SK-N-MC (cell line): ENCODE measurements around the gene BFSP2.
A peak's percentile ranks its signal among the peaks of the same experiment; 100 is the strongest.

Experiments
- DNase-seq: peaks from one replicate; pipeline ENCODE4 v3.0.0-alpha.2; 2011; ENCODE audit warnings: low read depth, low spot score
- H3K27ac ChIP-seq: fragments of 200-600 bp; sonication (generic); 2 replicates; pipeline ENCODE4 v1.5.1; 2016; ENCODE audit warnings: mixed run types
- H3K36me3 ChIP-seq: fragments of 200-600 bp; sonication (generic); 2 replicates; pipeline ENCODE4 v1.6.1; 2017; ENCODE audit warnings: antibody characterized with exemption, low read length, mixed read lengths; ENCODE audit not compliant: insufficient read depth
- H3K4me3 ChIP-seq: fragments of 200-600 bp; sonication (generic); 2 replicates; pipeline ENCODE4 v1.5.1; 2016
- H3K9ac ChIP-seq: fragments of 200-600 bp; sonication (generic); 2 replicates; pipeline ENCODE4 v1.8.0; 2017; ENCODE audit warnings: mixed run types, mixed read lengths; ENCODE audit not compliant: insufficient read length
- H3K9me3 ChIP-seq: fragments of 200-600 bp; sonication (generic); 2 replicates; pipeline ENCODE4 v1.6.1; 2017; ENCODE audit warnings: low read depth, mild to moderate bottlenecking, antibody characterized with exemption, low read length, moderate library complexity, mixed read lengths
- EZH2 ChIP-seq: fragments of 200-600 bp; sonication (generic); IDR thresholded peaks from one replicate; pipeline ENCODE4 v1.6.1; 2017; ENCODE audit warnings: antibody characterized with exemption
- FOXP2 ChIP-seq: optimal IDR thresholded peaks from 2 replicates; pipeline ENCODE3; 2011; ENCODE audit warnings: mild to moderate bottlenecking, moderate library complexity; ENCODE audit not compliant: insufficient read depth; ENCODE audit errors: extremely low read length, control extremely low read depth
- POLR2AphosphoS5 ChIP-seq: IDR thresholded peaks from 2 replicates; pipeline ENCODE4 v1.6.1; 2012; ENCODE audit warnings: mild to moderate bottlenecking, low read depth, low read length, borderline replicate concordance

Gene BFSP2

DNA sequence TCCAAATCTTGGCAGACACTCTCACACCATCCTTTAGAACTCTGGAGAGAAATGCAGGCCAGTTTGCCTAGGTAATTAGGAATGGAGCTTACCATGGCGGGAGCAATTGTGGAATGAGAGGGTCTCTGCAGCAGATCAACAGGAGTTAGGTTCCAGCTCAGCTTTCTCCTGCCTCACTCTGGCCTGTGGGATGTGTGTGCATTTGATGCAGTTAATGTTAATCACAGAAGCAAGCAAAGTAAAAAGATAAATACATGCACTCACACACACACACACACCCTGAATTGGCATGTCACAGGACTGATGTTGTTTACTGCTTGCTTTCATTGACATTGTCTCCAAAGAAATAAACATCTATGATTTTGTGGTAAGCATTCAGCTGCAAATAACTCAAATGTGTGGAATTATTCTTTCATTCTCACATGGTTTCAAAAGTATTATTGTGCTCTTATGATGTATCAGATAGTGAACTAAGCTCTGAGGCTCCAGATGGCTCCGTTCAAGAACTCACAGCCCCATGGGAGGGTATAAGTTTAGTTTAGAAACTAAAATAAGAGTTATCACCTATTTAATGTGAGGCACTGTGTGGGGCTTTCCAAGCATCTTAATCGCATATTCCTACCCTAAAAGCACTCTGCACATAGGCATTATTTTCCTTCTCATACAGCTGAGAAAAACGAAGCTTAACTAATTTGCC, 31.3 kb upstream of the BFSP2 start:
- TF ChIP-seq FOXP2 (no peak), EZH2 (no peak), POLR2AphosphoS5 (no peak)
- Histone ChIP-seq H3K36me3 (no peaks in the 10 kb centered on the region), H3K27ac (no peak overlapping the region), H3K4me3 (no peak overlapping the region), H3K9ac (no peak overlapping the region), H3K9me3 (no peaks in the 10 kb centered on the region)
- DNase-seq: no peak

DNA sequence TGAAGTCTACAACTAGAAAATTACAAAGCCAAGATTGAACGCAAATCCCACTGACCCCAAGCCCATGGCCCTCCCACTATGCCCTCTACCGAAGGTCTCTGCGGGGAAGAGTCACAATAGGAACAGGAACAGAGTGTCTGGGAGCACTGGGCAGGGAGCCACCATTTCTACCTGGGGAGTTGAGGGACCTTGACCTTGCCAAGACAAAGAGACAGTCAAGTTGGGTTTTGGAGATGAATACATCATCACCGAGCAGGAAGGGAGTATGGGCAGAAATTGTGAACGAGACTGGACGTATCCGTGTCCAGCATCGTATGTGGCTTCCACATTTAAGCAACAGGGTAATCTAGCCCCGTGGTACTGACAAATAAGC, 30.8 kb upstream of the BFSP2 start:
- H3K4me3 ChIP-seq: no peak overlapping the region
- H3K9me3 ChIP-seq: no peaks in the 10 kb centered on the region
- no peak overlapping the region for H3K9ac ChIP-seq
- H3K27ac ChIP-seq: no peak overlapping the region
- no peak for TF ChIP-seq POLR2AphosphoS5
- no peak for DNase-seq
- no peaks in the 10 kb centered on the region for H3K36me3 ChIP-seq

DNA sequence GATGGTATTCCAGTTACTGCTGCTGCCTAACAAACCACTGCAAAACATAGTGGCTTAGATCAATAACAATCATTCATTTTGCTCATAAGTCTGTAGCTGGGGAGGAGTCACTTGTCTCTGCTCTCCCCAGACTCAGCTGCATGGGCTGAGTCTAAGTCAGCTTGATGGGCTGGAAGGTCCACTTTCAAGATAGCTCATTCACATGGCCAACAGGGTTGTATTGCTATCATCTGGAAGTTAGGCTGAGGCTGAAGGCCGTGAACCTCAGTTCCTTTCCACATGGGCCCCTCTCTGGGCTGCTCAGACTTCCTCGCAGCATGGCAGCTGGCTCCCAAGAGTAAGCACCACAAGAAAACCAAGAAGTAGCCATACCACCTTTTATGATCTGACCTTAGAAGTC, 28.7 kb upstream of the BFSP2 start:
- Histone ChIP-seq H3K36me3 (no peaks in the 10 kb centered on the region), H3K4me3 (no peak overlapping the region), H3K9ac (no peak overlapping the region), H3K27ac (no peak overlapping the region), H3K9me3 (no peaks in the 10 kb centered on the region)
- no peak for TF ChIP-seq FOXP2
- no peak for TF ChIP-seq EZH2
- TF ChIP-seq POLR2AphosphoS5: no peak
- no peak for DNase-seq

DNA sequence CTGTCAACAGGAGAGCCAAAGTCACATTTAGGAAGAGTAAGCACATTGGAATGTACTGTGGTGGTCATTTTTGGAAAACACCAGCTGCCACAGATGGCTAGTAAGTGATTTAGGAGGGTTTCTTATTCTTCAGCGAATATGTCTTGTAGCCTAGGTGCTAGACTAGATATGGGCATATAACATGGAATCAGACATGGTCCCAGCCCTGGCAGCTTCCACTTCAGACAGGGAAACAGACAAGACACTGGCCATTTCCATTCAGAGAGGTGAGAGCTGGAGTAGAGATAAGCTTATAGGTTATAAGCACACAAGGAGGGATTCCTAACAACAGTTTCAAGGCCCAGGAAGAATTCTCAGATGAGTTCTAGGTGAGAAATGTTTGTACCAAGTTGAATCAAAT, 28.2 kb upstream of the BFSP2 start:
- TF ChIP-seq POLR2AphosphoS5 (no peak), FOXP2 (no peak), EZH2 (no peak)
- Histone ChIP-seq H3K9me3 (no peaks in the 10 kb centered on the region), H3K9ac (no peak overlapping the region), H3K36me3 (no peaks in the 10 kb centered on the region), H3K27ac (no peak overlapping the region), H3K4me3 (no peak overlapping the region)
- no peak for DNase-seq

DNA sequence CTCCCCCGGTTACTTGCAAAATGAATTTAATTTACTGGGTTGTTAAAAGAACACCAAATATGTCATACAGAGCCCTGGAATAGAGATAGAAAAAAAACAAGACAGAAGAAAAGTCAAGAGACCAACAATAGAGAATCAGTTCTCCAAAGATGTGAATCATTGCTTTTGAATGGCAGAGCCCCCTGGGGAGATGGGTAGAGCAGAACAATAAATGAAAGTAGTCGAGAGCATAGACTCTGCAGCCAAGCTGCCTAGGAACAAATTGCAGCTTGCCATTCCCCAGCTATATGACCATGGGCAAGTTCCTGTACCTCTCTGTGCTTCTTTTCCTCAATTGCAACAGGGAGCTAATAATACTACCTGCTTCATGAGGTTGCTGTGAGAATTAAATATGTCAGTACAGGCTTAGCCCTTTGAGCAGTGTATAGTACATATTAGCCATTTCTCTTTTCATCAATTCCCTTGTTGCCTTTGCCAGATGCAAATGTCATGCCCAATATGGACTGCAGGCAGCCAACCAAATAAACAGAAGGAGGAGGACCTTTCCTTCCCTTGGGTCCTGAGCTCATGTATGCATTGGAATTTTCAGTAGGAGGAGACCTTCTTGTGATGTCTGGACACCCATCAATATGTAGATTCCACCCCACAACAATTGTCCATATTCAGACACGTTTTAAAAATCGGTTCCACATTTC, 25.0 kb upstream of the BFSP2 start:
- TF ChIP-seq POLR2AphosphoS5 (no peak), FOXP2 (no peak), EZH2 (no peak)
- Histone ChIP-seq H3K36me3 (no peaks in the 10 kb centered on the region), H3K4me3 (no peak overlapping the region), H3K9me3 (no peaks in the 10 kb centered on the region), H3K27ac (no peak overlapping the region), H3K9ac (no peak overlapping the region)
- DNase-seq: no peak

DNA sequence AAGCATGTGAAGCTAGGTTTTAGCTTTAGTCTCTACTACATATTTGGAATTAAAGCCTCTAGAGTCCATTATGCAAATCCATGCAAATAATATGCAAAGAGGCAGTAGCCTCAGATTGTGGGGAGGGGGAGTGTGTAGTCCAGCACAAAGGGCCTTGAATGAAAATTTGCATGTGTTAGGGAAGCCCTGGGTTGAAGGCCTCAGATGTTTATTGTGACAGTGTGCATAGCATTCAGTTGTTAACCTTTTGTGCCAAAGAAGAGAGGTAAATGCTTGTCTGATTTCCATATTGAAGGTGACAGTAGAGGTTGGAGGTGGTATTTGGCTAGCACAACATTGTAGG, 24.5 kb upstream of the BFSP2 start:
- Histone ChIP-seq H3K9ac (no peak overlapping the region), H3K36me3 (no peaks in the 10 kb centered on the region), H3K4me3 (no peak overlapping the region), H3K27ac (no peak overlapping the region), H3K9me3 (no peaks in the 10 kb centered on the region)
- TF ChIP-seq EZH2: no peak
- DNase-seq: no peak

DNA sequence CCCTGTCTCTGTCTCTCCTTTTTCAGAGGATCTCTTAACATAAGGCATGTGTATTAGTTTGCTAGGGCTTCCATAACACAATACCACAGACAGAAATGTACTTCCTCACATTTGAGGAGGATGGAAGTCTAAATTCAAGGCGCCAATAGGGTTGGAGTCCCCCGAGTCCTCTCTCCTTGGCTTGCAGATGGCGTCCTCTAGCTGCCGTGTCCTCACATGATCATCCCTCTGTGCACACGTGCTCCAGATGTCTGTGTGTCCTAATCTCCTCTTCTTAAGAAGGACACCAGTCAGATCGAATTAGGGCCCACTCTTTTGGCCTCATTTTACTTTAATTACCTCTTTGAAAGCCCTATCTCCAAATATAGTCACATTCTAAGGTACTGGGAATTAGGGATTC, 23.0 kb upstream of the BFSP2 start:
- no peak for TF ChIP-seq POLR2AphosphoS5
- TF ChIP-seq FOXP2: no peak
- no peak for TF ChIP-seq EZH2

DNA sequence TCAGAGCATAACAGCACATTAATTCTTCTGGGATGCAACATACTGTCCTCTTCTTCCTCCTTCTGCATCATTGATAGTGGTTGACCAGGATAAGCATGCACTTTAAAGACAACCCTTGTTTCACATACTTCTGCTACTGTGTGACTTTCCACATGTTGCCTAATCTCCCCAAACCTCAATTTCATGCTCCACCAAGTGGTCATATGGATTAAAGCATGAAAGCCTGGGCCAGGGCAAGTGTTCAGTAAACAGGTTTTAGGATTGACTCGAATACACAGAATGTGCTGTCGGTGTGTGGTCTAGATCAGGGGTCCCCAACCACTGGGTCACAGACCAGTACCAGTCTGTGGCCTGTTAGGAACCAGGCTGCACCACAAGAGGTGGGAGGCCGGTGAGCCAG, 22.5 kb upstream of the BFSP2 start:
- TF ChIP-seq EZH2 (no peak), FOXP2 (no peak), POLR2AphosphoS5 (no peak)
- no peaks in the 10 kb centered on the region for H3K36me3 ChIP-seq
- H3K9me3 ChIP-seq: no peaks in the 10 kb centered on the region
- H3K27ac ChIP-seq: no peak overlapping the region
- no peak overlapping the region for H3K4me3 ChIP-seq
- peak; percentile 10 for DNase-seq
- no peak overlapping the region for H3K9ac ChIP-seq

More for the DNA sequence above, 23.0 kb upstream of the BFSP2 start:
- Histone ChIP-seq H3K9me3 (no peaks in the 10 kb centered on the region), H3K27ac (no peak overlapping the region), H3K36me3 (no peaks in the 10 kb centered on the region), H3K4me3 (no peak overlapping the region), H3K9ac (no peak overlapping the region)
- no peak for DNase-seq

DNA sequence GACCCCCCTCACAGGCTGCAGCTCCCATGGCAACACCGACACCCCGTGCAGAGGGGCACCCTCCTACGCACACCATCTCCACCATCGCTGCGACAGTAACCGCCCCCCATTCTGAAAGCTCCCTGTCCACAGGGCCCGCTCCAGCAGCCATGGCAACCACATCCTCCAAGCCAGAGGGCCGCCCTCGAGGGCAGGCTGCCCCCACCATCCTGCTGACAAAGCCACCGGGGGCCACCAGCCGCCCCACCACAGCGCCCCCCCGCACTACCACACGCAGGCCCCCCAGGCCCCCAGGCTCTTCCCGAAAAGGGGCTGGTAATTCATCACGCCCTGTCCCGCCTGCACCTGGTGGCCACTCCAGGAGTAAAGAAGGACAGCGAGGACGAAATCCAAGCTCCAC, 19.9 kb upstream of the BFSP2 start:
- no peak for TF ChIP-seq FOXP2
- TF ChIP-seq EZH2: no peak
- TF ChIP-seq POLR2AphosphoS5: no peak
- no peak overlapping the region for H3K9ac ChIP-seq
- no peaks in the 10 kb centered on the region for H3K9me3 ChIP-seq
- no peaks in the 10 kb centered on the region for H3K36me3 ChIP-seq
- H3K4me3 ChIP-seq: no peak overlapping the region
- H3K27ac ChIP-seq: no peak overlapping the region
- no peak for DNase-seq
